Astrocyte (in vitro differentiated cells and primary cell): ENCODE data around the gene METAP1D.

Source experiments
- CTCF ChIP-seq: IDR thresholded peaks from 2 replicates; pipeline ENCODE4 v1.5.1; 2011; ENCODE audit warnings: low read depth, mild to moderate bottlenecking, inconsistent platforms, low read length, moderate library complexity; ENCODE audit not compliant: insufficient read depth
- EZH2 ChIP-seq: IDR thresholded peaks from 2 replicates; pipeline ENCODE4 v1.6.1; 2012; ENCODE audit warnings: mild to moderate bottlenecking, low read length, inconsistent platforms; ENCODE audit not compliant: insufficient read depth

GRCh38 chr2:172108587-172108930 lies 108.8 kb downstream of the METAP1D start:
- TF ChIP-seq CTCF (no peak), EZH2 (no peak)
